HG02970 (cell line): ENCODE data around the gene SPSB2.
"Not testable (repeated sequence)": the region's sequence is repeated elsewhere in the genome, so short reads cannot be mapped to it uniquely, and the experiment has no call there.

Experiments
- ATAC-seq: cut with Tn5 transposase; IDR thresholded peaks from one replicate; pipeline ENCODE4 v1.9.1; 2021; ENCODE audit warnings: mild to moderate bottlenecking, moderate library complexity, moderate number of reproducible peaks; ENCODE audit not compliant: unreplicated experiment, low FRiP score

SPSB2 gene

GRCh38 chr12:6903722-6904121, 30.6 kb upstream of the SPSB2 start:
- no peak for ATAC-seq

- no peak for ATAC-seq
Observed at GRCh38 chr12:6902448-6902847, 29.3 kb upstream of the SPSB2 start.

GRCh38 chr12:6899837-6900519, 26.9 kb upstream of the SPSB2 start:
- ATAC-seq = no peak

- ATAC-seq = no peak
Observed at GRCh38 chr12:6899427-6899826, 26.3 kb upstream of the SPSB2 start.

- no peak for ATAC-seq
Observed at GRCh38 chr12:6896846-6897435, 23.8 kb upstream of the SPSB2 start.

GRCh38 chr12:6894321-6894720, 21.2 kb upstream of the SPSB2 start:
- ATAC-seq = no peak

- not testable (repeated sequence) for ATAC-seq
Observed at GRCh38 chr12:6892683-6893082, 19.6 kb upstream of the SPSB2 start.

GRCh38 chr12:6891646-6892001, 18.5 kb upstream of the SPSB2 start:
- no peak for ATAC-seq

GRCh38 chr12:6890789-6891645, 17.9 kb upstream of the SPSB2 start:
- ATAC-seq = peak; percentile 97

GRCh38 chr12:6889775-6890573, 16.9 kb upstream of the SPSB2 start:
- not testable (repeated sequence) for ATAC-seq

- not testable (repeated sequence) for ATAC-seq
Observed at GRCh38 chr12:6888794-6889193, 15.7 kb upstream of the SPSB2 start.

- ATAC-seq = no peak
Observed at GRCh38 chr12:6888360-6888759, 15.3 kb upstream of the SPSB2 start.

- no peak for ATAC-seq
Observed at GRCh38 chr12:6887460-6887859, 14.4 kb upstream of the SPSB2 start.

GRCh38 chr12:6886206-6886999, 13.3 kb upstream of the SPSB2 start:
- not testable (repeated sequence) for ATAC-seq

GRCh38 chr12:6884539-6884938, 11.4 kb upstream of the SPSB2 start:
- no peak for ATAC-seq

- ATAC-seq = no peak
Observed at GRCh38 chr12:6883683-6884082, 10.6 kb upstream of the SPSB2 start.

- ATAC-seq = no peak
Observed at GRCh38 chr12:6883252-6883651, 10.1 kb upstream of the SPSB2 start.

- not testable (repeated sequence) for ATAC-seq
Observed at GRCh38 chr12:6879824-6880223, 6.7 kb upstream of the SPSB2 start.

GRCh38 chr12:6874015-6874368, 889 bp upstream of the SPSB2 start:
- not testable (repeated sequence) for ATAC-seq
